GM12864 (cell line): ENCODE results near the gene IL10.

Experiments
- DNase-seq: peaks from one replicate; pipeline ENCODE4 v3.0.0-alpha.2; 2011; ENCODE audit warnings: low read depth
- H3K4me3 ChIP-seq: 2 replicates; pipeline ENCODE4 v1.5.1; 2011; ENCODE audit warnings: mild to moderate bottlenecking, low read depth, low read length, control low read depth
- TF ChIP-seq, protein P1 (sequence below): IDR thresholded peaks from 2 replicates; pipeline ENCODE4 v1.5.1; 2011; ENCODE audit warnings: low read depth, mild to moderate bottlenecking, moderate library complexity, low read length, control low read depth, inconsistent platforms; ENCODE audit errors: missing control alignments

The IL10 gene

DNA sequence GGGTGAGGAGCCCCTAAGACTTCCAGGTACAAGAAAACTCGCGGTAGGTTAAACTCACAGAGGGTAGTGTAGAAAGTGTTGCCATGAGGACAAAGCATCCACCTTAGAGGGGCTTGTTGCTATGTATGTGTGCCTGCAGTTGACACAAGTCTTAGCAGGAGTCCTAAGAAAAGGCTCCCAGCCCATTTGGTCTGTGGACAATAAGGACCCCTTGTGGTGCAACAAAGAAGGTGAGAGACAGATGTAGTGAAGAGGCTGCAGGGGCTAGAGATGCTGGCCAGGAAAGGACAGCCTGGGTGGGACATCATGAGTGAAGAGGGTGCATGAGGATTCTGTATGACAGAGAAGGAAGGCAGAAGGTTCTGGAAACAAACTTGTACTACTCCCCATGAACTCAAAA lies 36.3 kb upstream of the IL10 start:
- H3K4me3 ChIP-seq = no peak overlapping the region
- DNase-seq = no peak
- TF ChIP-seq, protein P1, sequence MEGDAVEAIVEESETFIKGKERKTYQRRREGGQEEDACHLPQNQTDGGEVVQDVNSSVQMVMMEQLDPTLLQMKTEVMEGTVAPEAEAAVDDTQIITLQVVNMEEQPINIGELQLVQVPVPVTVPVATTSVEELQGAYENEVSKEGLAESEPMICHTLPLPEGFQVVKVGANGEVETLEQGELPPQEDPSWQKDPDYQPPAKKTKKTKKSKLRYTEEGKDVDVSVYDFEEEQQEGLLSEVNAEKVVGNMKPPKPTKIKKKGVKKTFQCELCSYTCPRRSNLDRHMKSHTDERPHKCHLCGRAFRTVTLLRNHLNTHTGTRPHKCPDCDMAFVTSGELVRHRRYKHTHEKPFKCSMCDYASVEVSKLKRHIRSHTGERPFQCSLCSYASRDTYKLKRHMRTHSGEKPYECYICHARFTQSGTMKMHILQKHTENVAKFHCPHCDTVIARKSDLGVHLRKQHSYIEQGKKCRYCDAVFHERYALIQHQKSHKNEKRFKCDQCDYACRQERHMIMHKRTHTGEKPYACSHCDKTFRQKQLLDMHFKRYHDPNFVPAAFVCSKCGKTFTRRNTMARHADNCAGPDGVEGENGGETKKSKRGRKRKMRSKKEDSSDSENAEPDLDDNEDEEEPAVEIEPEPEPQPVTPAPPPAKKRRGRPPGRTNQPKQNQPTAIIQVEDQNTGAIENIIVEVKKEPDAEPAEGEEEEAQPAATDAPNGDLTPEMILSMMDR = peak; percentile 64

DNA sequence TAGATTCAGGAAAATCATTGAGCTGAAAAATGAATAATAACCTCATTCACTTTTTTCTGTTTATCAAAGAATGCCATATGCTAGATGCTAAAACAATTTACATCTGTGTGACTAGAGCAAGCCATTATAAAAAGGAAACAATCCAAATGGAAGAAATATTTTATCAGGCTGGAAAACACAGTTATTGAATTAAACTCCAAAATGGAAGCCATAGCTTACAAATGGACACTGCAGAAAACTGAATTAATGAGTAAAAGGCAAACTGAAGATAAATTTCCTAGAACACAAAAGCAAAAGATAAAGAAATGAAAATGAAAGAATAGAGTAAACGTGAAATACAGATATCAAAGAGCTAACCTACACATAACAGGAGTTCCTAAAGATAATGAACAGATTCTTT lies 33.1 kb upstream of the IL10 start:
- DNase-seq = no peak
- no peak overlapping the region for H3K4me3 ChIP-seq
- TF ChIP-seq, protein P1 = no peak

DNA sequence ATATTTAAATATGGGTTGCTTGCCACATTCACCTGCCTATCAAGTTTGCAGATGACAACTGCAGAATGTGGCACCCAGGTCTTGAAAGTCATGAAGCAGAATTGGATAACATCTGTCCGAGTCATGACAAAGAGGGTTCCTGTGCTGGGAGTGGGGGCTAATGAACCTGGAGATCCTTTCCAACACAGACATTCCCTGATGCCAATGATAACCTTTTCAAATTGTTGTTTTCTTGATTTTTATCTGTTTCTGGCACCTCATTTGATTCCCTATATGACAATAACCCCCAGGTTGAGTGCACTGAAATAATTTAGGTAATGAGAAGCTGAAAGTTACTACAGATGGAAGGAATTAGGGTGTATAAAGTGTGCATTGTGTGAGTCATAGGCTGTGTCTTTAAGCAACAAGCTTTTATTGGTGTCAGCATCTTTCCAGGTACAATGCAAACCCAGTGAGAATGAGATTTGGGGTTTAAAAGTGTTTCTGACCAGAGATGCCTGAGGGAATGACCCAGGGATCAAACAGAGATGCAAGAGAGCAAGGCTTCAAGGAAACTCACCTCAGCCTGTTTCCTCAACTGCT lies 32.0 kb upstream of the IL10 start:
- H3K4me3 ChIP-seq = no peak overlapping the region
- TF ChIP-seq, protein P1 = no peak
- DNase-seq = no peak

DNA sequence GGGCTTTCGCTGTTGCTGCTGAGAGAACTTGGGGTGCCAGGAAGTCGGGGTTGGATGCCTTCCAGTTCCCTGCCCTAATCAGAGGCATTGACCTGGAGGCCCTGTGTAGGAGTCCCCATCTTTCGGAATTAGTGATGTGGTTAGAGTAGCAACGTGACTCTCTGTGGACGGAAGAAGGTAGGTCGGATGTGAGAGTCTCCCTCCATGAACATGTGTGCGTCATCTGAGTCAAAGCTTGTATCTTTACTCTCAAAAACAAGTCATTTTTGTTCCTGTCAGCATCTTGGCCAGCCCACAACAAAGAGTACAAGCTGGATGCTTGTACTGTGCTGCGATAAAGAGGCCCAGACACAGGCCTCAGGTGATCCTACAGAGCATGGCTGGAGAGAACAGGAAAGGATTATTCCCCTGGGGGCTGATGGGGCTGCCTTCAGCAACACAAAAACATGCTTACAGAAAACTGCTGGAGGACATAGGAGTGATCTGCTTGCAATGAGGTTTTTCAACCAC lies 31.0 kb upstream of the IL10 start:
- TF ChIP-seq, protein P1 = no peak
- no peak overlapping the region for H3K4me3 ChIP-seq
- peak; percentile 94 for DNase-seq

DNA sequence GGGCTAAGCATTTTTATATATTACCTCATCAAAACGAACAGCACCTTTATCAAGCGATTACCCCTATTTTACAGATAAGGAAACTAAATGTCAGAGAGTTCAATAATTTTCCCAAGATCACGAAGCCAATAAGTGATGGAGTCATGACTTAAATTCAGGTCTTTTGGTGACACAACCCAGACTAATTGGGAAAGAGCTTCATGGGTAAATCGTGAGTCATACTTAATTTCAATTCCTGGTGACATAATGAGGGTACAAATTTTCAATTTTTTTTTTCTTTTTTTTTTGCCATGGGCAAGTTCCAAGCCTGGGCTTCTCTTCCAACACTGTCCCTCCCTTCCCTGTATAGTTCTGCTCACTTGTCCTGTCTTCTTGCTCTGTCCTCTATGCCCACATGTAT lies 30.1 kb upstream of the IL10 start:
- no peak overlapping the region for H3K4me3 ChIP-seq
- TF ChIP-seq, protein P1 = no peak
- DNase-seq = no peak

DNA sequence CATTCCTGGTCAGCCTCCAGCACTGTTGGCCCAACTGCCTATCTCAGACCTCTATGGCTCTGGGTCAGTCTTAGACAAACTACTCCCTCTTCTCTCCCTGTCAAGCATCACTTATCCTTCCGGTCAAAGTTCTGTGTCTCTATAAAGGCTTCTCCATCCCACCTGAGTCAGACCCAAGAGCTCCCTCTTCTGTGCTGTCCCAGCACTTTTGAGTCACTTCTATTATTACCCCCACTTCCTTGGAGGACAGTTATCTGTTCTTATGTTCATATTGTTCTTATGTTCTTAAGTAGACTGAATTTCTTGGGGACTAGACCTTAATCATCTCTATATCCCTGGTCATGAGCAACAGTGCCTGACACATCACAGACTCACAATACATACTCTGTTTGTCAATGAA lies 29.2 kb upstream of the IL10 start:
- no peak overlapping the region for H3K4me3 ChIP-seq
- TF ChIP-seq, protein P1 = no peak
- DNase-seq = no peak

DNA sequence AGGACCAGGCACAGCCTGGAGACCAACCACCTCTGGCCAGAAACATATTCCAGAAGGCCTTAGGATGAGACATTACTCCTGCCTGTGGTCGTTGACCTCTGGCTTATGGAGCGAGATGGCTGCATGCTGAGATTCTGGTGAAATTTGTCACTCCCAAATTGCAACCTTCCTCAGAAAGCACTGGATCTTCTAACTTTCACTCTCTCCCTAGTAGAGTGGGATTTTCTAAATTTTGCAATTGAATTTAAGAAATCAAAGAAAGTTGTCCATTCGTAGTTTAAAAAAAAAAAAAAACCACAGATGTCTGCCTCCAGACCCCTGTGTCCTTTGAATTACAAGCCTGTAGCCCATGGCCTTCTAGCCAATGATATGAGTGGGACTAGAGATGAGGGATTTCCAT lies 28.6 kb upstream of the IL10 start:
- no peak for DNase-seq
- H3K4me3 ChIP-seq = no peak overlapping the region
- TF ChIP-seq, protein P1 = no peak
